Naive thymus-derived CD4-positive, alpha-beta T cell (primary cell): Measurements from ENCODE around the gene SLC12A4. TPM values are rescaled to one million over a fixed set of nuclear protein-coding genes. Genes with fewer than 3 reads are reported as not detected.
"Not testable (repeated sequence)": the region's sequence is repeated elsewhere in the genome, so short reads cannot be mapped to it uniquely, and the experiment has no call there.

Experiments used
- ATAC-seq: fragments of 150-1000 bp; cut with Tn5 transposase; 2 replicates; pipeline ENCODE4 v1.10.0; 2021; ENCODE audit warnings: mild to moderate bottlenecking, moderate library complexity
- CTCF ChIA-PET: fragments of 350-600 bp; sonication (Branson Sonifier 250); formaldehyde crosslinking; loops from one replicate; lab custom pipeline; 2021; ENCODE audit warnings: antibody characterized with exemption; lab: Charles Lee
- POLR2A ChIA-PET: fragments of 350-600 bp; sonication (Branson Sonifier 250); formaldehyde crosslinking; loops from one replicate; lab custom pipeline; 2021; ENCODE audit warnings: antibody characterized with exemption, inconsistent platforms; lab: Charles Lee
- DNase-seq, 9 donors: peaks; one replicate each; pipeline versions ENCODE4 v3.0.0 to v3.0.0-alpha.2; 2020 to 2022; ENCODE audit warnings: mixed read lengths in 1 of 9
- H3K27ac ChIP-seq: one replicate; pipeline ENCODE4 v1.7.0; 2013; ENCODE audit warnings: mild to moderate bottlenecking, low read depth, low read length, moderate library complexity
- H3K27me3 ChIP-seq, 2 donors: one replicate each; pipeline ENCODE4 v1.7.0; 2013; ENCODE audit warnings: low read length in 2 of 2, mild to moderate bottlenecking in 2 of 2, moderate library complexity in 2 of 2; ENCODE audit not compliant: control insufficient read depth in 2 of 2, insufficient read depth in 2 of 2
- H3K36me3 ChIP-seq, 3 experiments: 1 replicate in 2 of 3; 2 replicates in 1 of 3; pipeline ENCODE4 v1.7.0; 2013; ENCODE audit warnings: low read length in 3 of 3, mild to moderate bottlenecking in 3 of 3, moderate library complexity in 1 of 3; ENCODE audit not compliant: insufficient read depth in 3 of 3, control insufficient read depth in 2 of 3
- H3K4me1 ChIP-seq, 2 donors: one replicate each; pipeline ENCODE4 v1.7.0; 2013; ENCODE audit warnings: low read length in 2 of 2, mild to moderate bottlenecking in 2 of 2, moderate library complexity in 1 of 2; ENCODE audit not compliant: control insufficient read depth in 2 of 2, insufficient read depth in 2 of 2
- H3K4me3 ChIP-seq: 2 replicates; pipeline ENCODE4 v1.7.0; 2013; ENCODE audit warnings: mild to moderate bottlenecking, low read length
- H3K9me3 ChIP-seq, 3 experiments: 1 replicate in 2 of 3; 2 replicates in 1 of 3; pipeline ENCODE4 v1.7.0; 2013; ENCODE audit warnings: low read length in 3 of 3; ENCODE audit not compliant: control insufficient read depth in 2 of 3
- H3K27ac Mint-ChIP-seq, 9 donors: one replicate each; pipeline ENCODE4 v1.8.0; 2020 to 2022; ENCODE audit warnings: mixed read lengths in 9 of 9, mild to moderate bottlenecking in 8 of 9, moderate library complexity in 5 of 9, inconsistent platforms in 2 of 9
- H3K27me3 Mint-ChIP-seq, 5 donors: one replicate each; pipeline ENCODE4 v1.8.0; 2021 to 2022; ENCODE audit warnings: mixed read lengths in 5 of 5, mild to moderate bottlenecking in 1 of 5
- H3K36me3 Mint-ChIP-seq, 5 donors: one replicate each; pipeline ENCODE4 v1.8.0; 2020 to 2022; ENCODE audit warnings: mixed read lengths in 5 of 5, mild to moderate bottlenecking in 3 of 5, inconsistent platforms in 1 of 5
- H3K4me1 Mint-ChIP-seq, 7 donors: one replicate each; pipeline ENCODE4 v1.8.0; 2020 to 2022; ENCODE audit warnings: mixed read lengths in 7 of 7, mild to moderate bottlenecking in 3 of 7, inconsistent platforms in 1 of 7
- H3K4me3 Mint-ChIP-seq, 10 donors: one replicate each; pipeline ENCODE4 v1.8.0; 2020 to 2022; ENCODE audit warnings: mild to moderate bottlenecking in 10 of 10, mixed read lengths in 10 of 10, moderate library complexity in 6 of 10, inconsistent platforms in 2 of 10
- H3K9me3 Mint-ChIP-seq, 11 donors: one replicate each; pipeline ENCODE4 v1.8.0; 2020 to 2022; ENCODE audit warnings: mixed read lengths in 11 of 11, mild to moderate bottlenecking in 4 of 11, inconsistent platforms in 1 of 11, moderate library complexity in 1 of 11
- intact Hi-C, 2 donors: fragments of 100-400 bp; cut with micrococcal nuclease; formaldehyde crosslinking; loops; one replicate each; pipeline ENCODE4 v1.15.1; 2023
- polyA plus RNA-seq, 2 donors: library from polyadenylated mRNA; unstranded; fragments of 300-500 nt; fragmentation: Illumina TruSeq; gene quantifications; one replicate each; pipeline ENCODE4 v1.2.3, GENCODE V29; 2021
- total RNA-seq, 6 experiments: library from RNA in 5 of 6; stranded (reverse) in 5 of 6; gene quantifications; 1 replicate in 5 of 6; 2 replicates in 1 of 6; pipeline ENCODE4 v1.2.3 and lab custom pipeline; 2021 to 2026

The SLC12A4 gene
- total and polyA plus RNA-seq, 7 experiments from 2014 or later, result 3.8 to 44.4 (median 28.1) TPM

DNA sequence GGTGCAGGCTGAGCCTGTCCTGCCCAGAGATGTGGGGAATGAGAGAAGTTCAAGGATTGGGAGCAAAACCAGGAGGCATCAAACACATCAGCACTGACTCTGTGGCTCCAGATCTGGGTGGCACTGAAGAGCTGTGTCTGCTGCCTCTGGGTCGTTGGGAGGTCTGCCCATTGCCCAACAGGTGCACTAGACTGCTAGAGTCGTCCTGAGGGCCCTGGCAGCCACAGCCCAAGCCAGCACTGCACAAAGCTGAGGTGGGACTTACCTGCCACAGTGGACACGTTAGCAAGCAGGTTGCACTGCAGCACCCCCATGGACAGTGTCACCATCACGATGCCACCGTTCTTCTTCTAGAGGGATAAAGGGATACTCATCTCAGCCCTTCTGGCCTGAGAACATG lies 8.6 kb upstream of the SLC12A4 start:
- Mint-ChIP-seq H3K27me3 (peaks cover 0 to 10% (median 0%) of the 10 kb centered on the region in 5 donors), H3K4me1 (peaks cover 0 to 5% (median 0%) of the 10 kb centered on the region in 7 donors), H3K27ac (no peak overlapping the region), H3K36me3 (no peaks in the 10 kb centered on the region), H3K9me3 (no peaks in the 10 kb centered on the region), H3K4me3 (no peak overlapping the region)
- Histone ChIP-seq H3K36me3 (no peaks in the 10 kb centered on the region), H3K27ac (no peak overlapping the region), H3K4me1 (no peaks in the 10 kb centered on the region), H3K27me3 (no peaks in the 10 kb centered on the region), H3K9me3 (no peaks in the 10 kb centered on the region), H3K4me3 (no peak overlapping the region)
- intact Hi-C loops, result no loop called here
- POLR2A ChIA-PET, result interaction anchor here (0.8 to 1.1 kb wide), 2 partner anchors 12 to 50 kb away, joined by 3 read pairs; no protein-coding TSS in a partner anchor
- DNase-seq (no peak), ATAC-seq (no peak)
- CTCF ChIA-PET, result no interaction called here

DNA sequence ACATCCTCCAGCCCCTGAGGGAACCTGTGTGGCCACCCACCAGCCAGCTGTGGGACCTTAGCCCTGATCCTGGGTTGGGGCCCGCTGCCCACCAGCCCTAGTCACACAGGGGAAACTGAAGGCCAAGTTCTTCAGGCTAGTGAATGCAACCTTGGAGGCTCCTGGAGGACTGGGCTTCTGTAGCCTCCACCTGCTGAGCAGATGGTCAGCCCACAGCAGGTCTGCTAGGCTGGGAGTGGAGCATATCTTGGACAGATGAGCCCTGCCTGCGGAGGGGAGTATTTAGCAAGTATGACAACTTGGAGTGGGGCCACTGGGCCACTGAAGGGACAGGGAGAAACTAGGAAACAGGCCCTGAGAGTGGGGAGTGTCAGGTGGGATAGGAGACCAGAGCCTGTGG lies 7.8 kb upstream of the SLC12A4 start:
- ChIA-PET POLR2A (no interaction called here), CTCF (interaction anchor here (0.6 kb wide), 1 partner anchor 23 kb away, joined by 3 read pairs; the partner anchor contains the start of gene DPEP2)
- peaks cover 0 to 10% (median 0%) of the 10 kb centered on the region in 5 donors for H3K27me3 Mint-ChIP-seq

DNA sequence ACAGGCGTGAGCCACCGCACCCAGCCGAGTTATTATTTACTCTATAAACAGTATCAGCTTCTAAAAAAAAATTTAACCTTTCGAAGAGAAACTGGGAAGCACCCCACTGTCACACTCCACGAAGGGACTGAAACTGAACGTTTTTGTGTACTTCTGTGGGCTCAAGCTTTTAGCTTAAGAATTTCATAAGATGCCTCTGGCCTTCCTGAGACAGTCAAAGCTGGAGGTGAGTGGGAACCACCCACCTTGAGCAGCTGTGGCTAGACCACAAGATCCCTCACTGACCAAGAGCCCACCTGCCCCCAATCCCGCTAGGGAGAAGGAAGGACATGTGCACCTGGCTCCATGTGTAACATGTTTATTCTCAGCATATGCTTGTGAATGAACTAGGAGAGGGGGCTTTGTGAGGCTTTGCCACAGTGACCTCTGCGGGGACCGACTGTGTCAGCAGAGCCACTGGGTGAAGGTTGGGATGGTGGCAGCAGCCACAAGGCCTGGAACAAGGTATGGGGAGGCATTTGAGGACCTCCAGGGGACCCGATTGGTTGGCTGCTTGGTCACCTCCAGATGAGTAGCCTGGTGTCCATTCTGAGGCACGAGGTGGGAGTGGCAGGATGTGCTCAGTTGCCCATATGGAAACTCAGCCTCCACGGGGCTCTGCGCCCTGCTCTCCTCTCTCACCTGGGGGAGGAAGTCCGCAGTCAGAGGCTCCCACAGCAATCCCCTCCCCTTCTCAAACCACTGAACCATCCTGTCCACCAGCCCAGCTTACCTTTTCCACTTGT lies 7.1 kb upstream of the SLC12A4 start:
- H3K4me1 ChIP-seq, result no peaks in the 10 kb centered on the region
- intact Hi-C loops, result no loop called here
- ATAC-seq (no peak), DNase-seq (peak in 1 of 9 donors; percentile 6)
- ChIA-PET POLR2A (interaction anchor here (1.0 kb wide), 1 partner anchor 8 kb away, joined by 3 read pairs; no protein-coding TSS in a partner anchor), CTCF (interaction anchor here (0.6 kb wide), 1 partner anchor 24 kb away, joined by 3 read pairs; the partner anchor contains the start of gene DPEP2)
- no peaks in the 10 kb centered on the region for H3K27me3 ChIP-seq
- Mint-ChIP-seq H3K4me1 (peaks cover 0 to 5% (median 0%) of the 10 kb centered on the region in 7 donors), H3K27me3 (peaks cover 0 to 10% (median 0%) of the 10 kb centered on the region in 5 donors), H3K27ac (peak overlapping the region in 3 of 9 donors; percentile 16 to 71 (median 40)), H3K9me3 (no peaks in the 10 kb centered on the region), H3K4me3 (no peak overlapping the region), H3K36me3 (no peaks in the 10 kb centered on the region)
- H3K36me3 ChIP-seq, result no peaks in the 10 kb centered on the region
- no peaks in the 10 kb centered on the region for H3K9me3 ChIP-seq
- H3K27ac ChIP-seq, result no peak overlapping the region
- H3K4me3 ChIP-seq, result no peak overlapping the region

More for the DNA sequence above, 7.8 kb upstream of the SLC12A4 start:
- H3K4me3 ChIP-seq, result no peak overlapping the region
- Mint-ChIP-seq H3K36me3 (no peaks in the 10 kb centered on the region), H3K4me3 (no peak overlapping the region), H3K4me1 (peaks cover 0 to 5% (median 0%) of the 10 kb centered on the region in 7 donors), H3K27ac (peak overlapping the region in 2 of 9 donors; percentile 40 to 71), H3K9me3 (no peaks in the 10 kb centered on the region)
- H3K36me3 ChIP-seq, result no peaks in the 10 kb centered on the region
- DNase-seq (no peak), ATAC-seq (no peak)
- intact Hi-C loops, result no loop called here
- H3K27me3 ChIP-seq, result no peaks in the 10 kb centered on the region
- no peaks in the 10 kb centered on the region for H3K9me3 ChIP-seq
- no peaks in the 10 kb centered on the region for H3K4me1 ChIP-seq
- H3K27ac ChIP-seq, result no peak overlapping the region

DNA sequence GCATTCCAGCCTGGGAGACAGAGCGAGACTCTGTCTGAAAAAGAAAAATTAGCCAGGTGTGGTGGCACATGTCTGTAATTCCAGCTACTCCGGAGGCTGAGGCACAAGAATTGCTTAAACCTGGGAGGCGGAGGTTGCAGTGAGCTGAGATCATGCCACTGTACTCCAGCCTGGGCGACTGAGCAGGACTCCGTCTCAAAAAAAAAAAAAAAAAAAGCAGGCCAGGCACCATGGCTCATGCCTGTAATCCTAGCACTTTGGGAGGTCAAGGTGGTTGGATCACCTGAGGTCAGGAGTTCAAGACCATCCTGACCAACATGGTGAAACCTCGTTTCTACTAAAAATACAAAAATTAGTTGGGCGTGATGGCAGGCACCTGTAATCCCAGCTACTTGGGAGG lies 3.8 kb upstream of the SLC12A4 start:
- H3K9me3 ChIP-seq, H3K4me3 Mint-ChIP-seq, H3K36me3 ChIP-seq, CTCF ChIA-PET, ATAC-seq, H3K9me3 Mint-ChIP-seq, H3K27ac Mint-ChIP-seq, H3K4me3 ChIP-seq, H3K27me3 Mint-ChIP-seq, H3K27me3 ChIP-seq, H3K27ac ChIP-seq, intact Hi-C loops, H3K36me3 Mint-ChIP-seq, H3K4me1 ChIP-seq, DNase-seq: not testable (repeated sequence)
- H3K4me1 Mint-ChIP-seq, result peaks cover 10 to 19% (median 13%) of the 10 kb centered on the region in 7 donors
- POLR2A ChIA-PET, result interaction anchor here (0.8 to 2.4 kb wide), 3 partner anchors 8 to 457 kb away, joined by 3 to 6 read pairs (median 3); partner anchors contain the start of gene PSMB10

DNA sequence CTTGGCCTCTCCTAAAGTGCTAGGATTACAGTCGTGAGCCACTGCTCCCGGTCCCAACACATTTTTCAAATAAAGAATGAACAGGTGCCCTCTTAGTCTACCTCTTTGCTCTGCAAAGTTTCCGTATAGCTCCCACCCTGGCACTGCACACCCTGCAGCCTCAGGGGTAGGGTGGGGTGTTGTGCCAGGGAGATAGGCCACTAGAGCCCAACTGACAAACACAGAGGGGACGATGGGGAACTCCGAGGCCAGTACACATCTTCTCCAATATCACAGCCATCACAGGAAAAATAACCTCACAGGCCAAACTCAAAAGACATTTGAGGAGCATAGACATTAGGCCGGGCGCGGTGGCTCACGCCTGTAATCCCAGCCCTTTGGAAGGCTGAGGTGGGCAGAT lies 2.7 kb upstream of the SLC12A4 start:
- Mint-ChIP-seq H3K4me1 (peaks cover 16 to 25% (median 23%) of the 10 kb centered on the region in 7 donors), H3K36me3 (no peaks in the 10 kb centered on the region), H3K27ac (peak overlapping the region in 5 of 9 donors; percentile 61 to 88 (median 75)), H3K9me3 (peaks cover 0 to 2% (median 0%) of the 10 kb centered on the region in 11 donors), H3K27me3 (peaks cover 0 to 4% (median 0%) of the 10 kb centered on the region in 5 donors), H3K4me3 (peak overlapping the region in 5 of 10 donors; percentile 34 to 78 (median 41))
- H3K9me3 ChIP-seq, result no peaks in the 10 kb centered on the region
- no peak overlapping the region for H3K27ac ChIP-seq
- no peak for ATAC-seq
- no peaks in the 10 kb centered on the region for H3K36me3 ChIP-seq
- no peak overlapping the region for H3K4me3 ChIP-seq
- H3K4me1 ChIP-seq, result peaks cover 10 to 14% of the 10 kb centered on the region in 2 donors
- DNase-seq, result no peak
- ChIA-PET CTCF (no interaction called here), POLR2A (interaction anchor here (3.5 kb wide), 1 partner anchor 12 kb away, joined by 17 read pairs; no protein-coding TSS in a partner anchor)
- H3K27me3 ChIP-seq, result no peaks in the 10 kb centered on the region
- intact Hi-C loops, result no loop called here

DNA sequence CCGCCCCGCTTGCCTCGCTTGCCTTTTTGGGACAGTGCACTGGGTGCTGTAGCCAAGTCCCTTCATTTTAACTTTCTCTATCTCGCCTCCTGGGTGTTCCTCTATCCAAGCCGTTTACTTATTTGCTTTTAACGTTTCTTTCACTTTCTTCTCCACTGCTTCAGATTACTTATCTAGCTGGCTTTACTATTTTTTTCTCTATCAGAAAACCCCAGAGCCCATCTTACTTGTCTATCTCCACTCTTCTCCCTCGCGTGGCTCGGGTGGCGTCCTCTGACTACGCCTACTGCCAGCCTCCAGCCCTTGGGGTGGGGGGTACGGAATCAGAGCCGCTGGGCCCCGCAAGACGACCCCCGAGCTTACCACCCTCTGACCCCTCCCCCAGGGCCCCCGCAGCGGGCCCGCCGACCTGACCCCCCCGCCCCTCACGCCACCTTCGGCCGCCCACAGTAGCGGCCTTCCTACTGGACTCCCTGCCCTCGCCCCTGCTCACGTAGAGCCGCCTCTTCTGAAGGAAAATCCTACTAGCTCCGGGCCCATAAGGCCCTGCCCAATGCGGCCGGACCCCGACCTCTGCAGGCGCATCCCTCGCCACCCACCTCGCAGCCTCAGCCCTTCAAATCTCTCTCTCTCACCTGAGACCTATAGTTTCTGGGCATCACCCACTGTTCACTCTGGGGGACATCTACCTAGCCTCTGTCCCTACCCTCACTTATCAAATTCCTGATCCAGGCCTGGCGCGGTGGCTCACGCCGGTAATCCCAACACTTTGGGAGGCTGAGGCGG lies 1.0 kb upstream of the SLC12A4 start:
- Histone ChIP-seq H3K4me3 (peak overlapping the region; percentile 88), H3K36me3 (no peaks in the 10 kb centered on the region), H3K4me1 (peaks cover 10 to 14% of the 10 kb centered on the region in 2 donors), H3K9me3 (no peaks in the 10 kb centered on the region), H3K27ac (peak overlapping the region; percentile 81), H3K27me3 (no peaks in the 10 kb centered on the region)
- peaks cover 20 to 39% (median 29%) of the 10 kb centered on the region in 7 donors for H3K4me1 Mint-ChIP-seq
- H3K27ac Mint-ChIP-seq, result peak overlapping the region; percentile 77 to 93 (median 91)
- H3K4me3 Mint-ChIP-seq, result peak overlapping the region; percentile 86 to 100 (median 96)
- peak; percentile 21 for ATAC-seq
- H3K27me3 Mint-ChIP-seq, result peaks cover 0 to 1% (median 0%) of the 10 kb centered on the region in 5 donors
- intact Hi-C loops, result loop anchor here (2.0 kb wide), 3 partner anchors 13 to 53 kb away; partner anchors contain the start of genes DDX28 (in 1 of the 2) and DUS2 (in 1 of the 2)
- peak in 5 of 9 donors; percentile 15 to 44 (median 43) for DNase-seq
- no peaks in the 10 kb centered on the region for H3K36me3 Mint-ChIP-seq
- ChIA-PET CTCF (interaction anchor here (0.9 kb wide), 1 partner anchor 33 kb away, joined by 3 read pairs; the partner anchor contains the start of gene PSMB10), POLR2A (interaction anchor here (0.6 to 3.5 kb wide), 9 partner anchors 12 to 133 kb away, joined by 4 to 17 read pairs (median 5); partner anchors contain the start of genes DPEP2 and PSMB10)
- H3K9me3 Mint-ChIP-seq, result peaks cover 0 to 2% (median 0%) of the 10 kb centered on the region in 11 donors
